Measurements from ENCODE around the gene RNF208.
A peak's percentile ranks its signal among the peaks of the same experiment; 100 is the strongest.

Gene RNF208

DNA sequence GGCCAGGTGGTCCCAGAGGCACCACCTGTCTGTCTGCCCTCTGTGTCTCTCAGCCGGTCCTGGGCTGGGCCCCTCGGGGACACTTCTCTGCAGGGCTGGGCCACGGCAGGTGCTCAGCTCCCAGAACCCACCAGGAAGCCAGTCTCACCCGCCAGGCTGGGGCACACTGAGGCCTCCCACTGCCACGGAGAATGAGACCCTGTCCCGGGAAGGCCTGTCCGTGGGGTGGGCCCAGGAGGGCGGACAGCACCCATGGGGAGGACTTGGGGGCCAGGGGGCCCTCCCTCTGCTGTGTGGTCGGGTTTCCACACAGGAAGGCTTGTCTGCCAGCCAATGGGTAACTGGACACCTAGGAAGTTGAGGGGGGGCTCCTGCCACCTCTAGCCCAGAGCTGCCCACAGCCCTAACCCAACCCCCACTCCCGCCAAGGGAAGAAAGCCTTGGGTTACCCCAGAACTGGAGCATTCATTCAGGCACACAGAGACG is 14.9 kb upstream of the RNF208 start:
- ChIA-PET CTCF (interaction anchor here (0.6 to 8.1 kb wide), 59 partner anchors 8 to 450 kb away, joined by 3 to 139 read pairs (median 4); partner anchors contain the start of genes CYSRT1, DPP7, EXD3 and LRRC26), POLR2A (interaction anchor here (1.0 kb wide), 1 partner anchor 14 kb away, joined by 3 read pairs; no protein-coding TSS in a partner anchor)
- H3K4me3 ChIP-seq (ENCODE audit: low read depth, low read length) = no peak overlapping the region
- TF ChIP-seq CTCF (IDR thresholded peaks at IDR 0.05; ENCODE audit: insufficient read depth, low read length, missing control alignments) = no peak
- DNase-seq (ENCODE audit: low read depth, low spot score) = no peak

- H3K4me3 ChIP-seq (ENCODE audit: low read depth, low read length) = no peak overlapping the region
- no peak for DNase-seq (ENCODE audit: low read depth, low spot score)
- ChIA-PET POLR2A (interaction anchor here (1.0 kb wide), 1 partner anchor 13 kb away, joined by 3 read pairs; no protein-coding TSS in a partner anchor), CTCF (interaction anchor here (0.6 to 8.1 kb wide), 59 partner anchors 9 to 449 kb away, joined by 3 to 139 read pairs (median 4); partner anchors contain the start of genes CYSRT1, DPP7, EXD3 and LRRC26)
- peak; percentile 98 for TF ChIP-seq CTCF (IDR thresholded peaks at IDR 0.05; ENCODE audit: insufficient read depth, low read length, missing control alignments)
These were observed 14.3 kb upstream of the RNF208 start for GRCh38 chr9:137236238-137236935.

DNA sequence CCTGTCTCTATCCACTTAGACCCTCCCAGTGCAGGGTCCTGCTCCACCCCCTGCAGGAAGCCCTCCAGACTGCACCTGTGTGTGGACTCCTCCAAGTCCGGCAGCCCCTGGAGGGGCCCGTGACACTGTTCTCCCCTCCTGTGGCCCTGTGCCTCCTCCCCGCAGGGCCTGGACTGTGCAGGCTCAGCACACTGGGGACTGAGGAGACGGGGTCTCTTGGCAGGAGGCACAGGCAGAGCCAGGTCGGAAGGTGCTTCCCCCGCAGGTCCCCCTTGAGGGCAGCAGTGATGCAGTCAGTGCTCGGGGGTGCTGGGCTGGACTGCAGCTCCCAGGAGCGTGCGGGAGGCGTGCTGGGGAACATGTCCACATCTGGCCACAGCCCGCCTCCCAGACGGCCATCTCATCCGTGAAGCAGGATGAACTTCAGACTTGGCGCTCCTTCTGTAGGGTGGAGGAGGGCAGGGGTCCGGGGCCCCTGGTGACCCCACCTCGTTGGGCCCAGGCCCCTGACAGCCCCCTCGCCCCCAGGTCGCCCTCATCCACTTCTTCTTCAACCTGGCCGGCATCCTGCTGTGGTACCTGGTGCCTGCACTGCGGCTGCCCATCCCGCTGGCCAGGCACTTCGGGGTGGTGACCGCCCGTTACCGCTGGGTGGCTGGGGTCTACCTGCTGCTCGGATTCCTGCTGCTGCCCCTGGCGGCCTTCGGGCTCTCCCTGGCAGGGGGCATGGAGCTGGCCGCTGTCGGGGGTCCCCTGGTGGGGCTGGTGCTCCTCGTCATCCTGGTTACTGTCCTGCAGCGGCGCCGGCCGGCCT is 13.6 kb upstream of the RNF208 start:
- no peak for DNase-seq (ENCODE audit: low read depth, low spot score)
- ChIA-PET POLR2A (interaction anchor here (1.0 kb wide), 1 partner anchor 12 kb away, joined by 3 read pairs; no protein-coding TSS in a partner anchor), CTCF (interaction anchor here (0.6 to 8.1 kb wide), 30 partner anchors 10 to 447 kb away, joined by 3 to 139 read pairs (median 6); partner anchors contain the start of genes CYSRT1, DPP7, MAN1B1 and NDOR1)
- H3K4me3 ChIP-seq (ENCODE audit: low read depth, low read length) = no peak overlapping the region
- TF ChIP-seq CTCF (IDR thresholded peaks at IDR 0.05; ENCODE audit: insufficient read depth, low read length, missing control alignments) = no peak

- ChIA-PET POLR2A (interaction anchor here (1.0 kb wide), 1 partner anchor 12 kb away, joined by 3 read pairs; no protein-coding TSS in a partner anchor), CTCF (interaction anchor here (0.7 to 8.1 kb wide), 5 partner anchors 10 to 58 kb away, joined by 3 to 139 read pairs (median 4); partner anchors contain the start of genes CYSRT1, NDOR1, RNF208 and RNF224)
- TF ChIP-seq CTCF (IDR thresholded peaks at IDR 0.05; ENCODE audit: insufficient read depth, low read length, missing control alignments) = no peak
- DNase-seq (ENCODE audit: low read depth, low spot score) = no peak
- no peak overlapping the region for H3K4me3 ChIP-seq (ENCODE audit: low read depth, low read length)
These were observed 12.9 kb upstream of the RNF208 start for GRCh38 chr9:137234758-137235423.

- H3K4me3 ChIP-seq (ENCODE audit: low read depth, low read length) = no peak overlapping the region
- POLR2A ChIA-PET = interaction anchor here (1.0 kb wide), 1 partner anchor 11 kb away, joined by 3 read pairs; no protein-coding TSS in a partner anchor
- no peak for TF ChIP-seq CTCF (IDR thresholded peaks at IDR 0.05; ENCODE audit: insufficient read depth, low read length, missing control alignments)
- DNase-seq (ENCODE audit: low read depth, low spot score) = no peak
- CTCF ChIA-PET = interaction anchor here (1.0 to 8.1 kb wide), 3 partner anchors 9 to 57 kb away, joined by 3 to 139 read pairs (median 6); partner anchors contain the start of genes CYSRT1, RNF208 and RNF224
These were observed 12.1 kb upstream of the RNF208 start for GRCh38 chr9:137234055-137234697.
